ENCODE measurements around the gene CYP26A1. TPM values are rescaled to one million over a fixed set of nuclear protein-coding genes. Genes with fewer than 3 reads are reported as not detected.

The CYP26A1 gene
- total RNA-seq, 1 experiment from 2014 or later: 1.5 TPM

DNA sequence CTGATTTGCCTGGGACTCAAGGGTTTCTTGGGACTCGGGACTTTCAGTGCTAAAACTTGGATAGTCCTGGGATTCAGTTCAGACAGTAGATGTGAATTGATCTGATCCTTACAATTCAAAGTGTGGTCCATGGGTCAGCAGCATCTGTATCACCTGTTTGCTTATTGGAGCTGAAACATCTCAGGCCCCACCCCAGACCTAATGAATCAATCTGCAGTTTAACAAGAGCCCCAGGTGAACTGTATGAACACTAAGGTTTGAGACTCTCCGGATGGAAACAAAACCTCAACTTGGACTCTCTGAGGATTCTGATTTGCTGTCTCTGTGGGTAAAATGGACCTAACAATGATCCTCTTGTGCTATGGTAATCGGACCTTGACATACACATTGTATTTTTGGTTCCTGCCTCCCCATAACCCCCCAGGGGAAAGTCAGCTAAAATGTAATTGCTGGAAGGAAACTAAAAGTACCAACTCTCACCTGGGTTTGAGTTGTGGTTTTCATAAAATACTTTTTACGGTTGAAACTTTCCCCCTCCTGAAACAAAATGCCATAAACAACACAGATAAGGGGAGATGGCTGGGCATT lies 11.7 kb downstream of the CYP26A1 start:
- POLR2A ChIA-PET: no interaction called here
- no peak for ATAC-seq
- intact Hi-C loops (cut with micrococcal nuclease; ENCODE audit: unreplicated experiment): no loop called here

DNA sequence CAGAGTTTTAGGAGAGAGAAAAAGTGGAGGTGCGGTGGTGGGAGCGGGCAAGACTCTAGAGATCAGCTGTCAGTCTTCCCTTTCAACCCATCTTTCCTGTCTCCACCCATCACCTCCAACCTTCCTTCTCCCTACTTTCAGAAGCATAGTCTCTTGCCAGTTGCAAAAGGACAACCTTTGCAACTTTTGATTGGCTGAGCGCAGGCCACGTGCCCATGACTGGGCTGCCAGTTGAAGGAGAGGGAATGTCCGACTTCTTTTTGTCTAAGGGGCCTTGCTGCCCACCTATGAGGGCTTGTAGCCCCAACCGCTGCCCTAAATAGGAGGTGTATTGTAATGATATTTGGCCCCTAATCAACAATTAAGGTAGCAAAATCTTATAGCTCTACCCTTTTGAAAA lies 12.6 kb downstream of the CYP26A1 start:
- in situ Hi-C loops (cut with HindIII; ENCODE audit: low pct_unique_long_range_greater_than_20kb, low sequenced_read_pairs): no loop called here
- H3K4me3 ChIP-seq (ENCODE audit: low read depth in 2 of 2, low read length in 2 of 2): no peak overlapping the region
- no peaks in the 10 kb centered on the region for H3K4me1 ChIP-seq (ENCODE audit: control insufficient read depth, insufficient read depth, low read length)
- H3K9me3 ChIP-seq (ENCODE audit: control insufficient read depth, insufficient read depth, low read depth, low read length): no peaks in the 10 kb centered on the region
- TF ChIP-seq POLR2AphosphoS5 (IDR thresholded peaks at IDR 0.05; ENCODE audit: low read depth, low read length): no peak
- no peak for TF ChIP-seq TCF7L2 (IDR thresholded peaks at IDR 0.05; ENCODE audit: low read depth, low read length)
- TF ChIP-seq, protein P1, sequence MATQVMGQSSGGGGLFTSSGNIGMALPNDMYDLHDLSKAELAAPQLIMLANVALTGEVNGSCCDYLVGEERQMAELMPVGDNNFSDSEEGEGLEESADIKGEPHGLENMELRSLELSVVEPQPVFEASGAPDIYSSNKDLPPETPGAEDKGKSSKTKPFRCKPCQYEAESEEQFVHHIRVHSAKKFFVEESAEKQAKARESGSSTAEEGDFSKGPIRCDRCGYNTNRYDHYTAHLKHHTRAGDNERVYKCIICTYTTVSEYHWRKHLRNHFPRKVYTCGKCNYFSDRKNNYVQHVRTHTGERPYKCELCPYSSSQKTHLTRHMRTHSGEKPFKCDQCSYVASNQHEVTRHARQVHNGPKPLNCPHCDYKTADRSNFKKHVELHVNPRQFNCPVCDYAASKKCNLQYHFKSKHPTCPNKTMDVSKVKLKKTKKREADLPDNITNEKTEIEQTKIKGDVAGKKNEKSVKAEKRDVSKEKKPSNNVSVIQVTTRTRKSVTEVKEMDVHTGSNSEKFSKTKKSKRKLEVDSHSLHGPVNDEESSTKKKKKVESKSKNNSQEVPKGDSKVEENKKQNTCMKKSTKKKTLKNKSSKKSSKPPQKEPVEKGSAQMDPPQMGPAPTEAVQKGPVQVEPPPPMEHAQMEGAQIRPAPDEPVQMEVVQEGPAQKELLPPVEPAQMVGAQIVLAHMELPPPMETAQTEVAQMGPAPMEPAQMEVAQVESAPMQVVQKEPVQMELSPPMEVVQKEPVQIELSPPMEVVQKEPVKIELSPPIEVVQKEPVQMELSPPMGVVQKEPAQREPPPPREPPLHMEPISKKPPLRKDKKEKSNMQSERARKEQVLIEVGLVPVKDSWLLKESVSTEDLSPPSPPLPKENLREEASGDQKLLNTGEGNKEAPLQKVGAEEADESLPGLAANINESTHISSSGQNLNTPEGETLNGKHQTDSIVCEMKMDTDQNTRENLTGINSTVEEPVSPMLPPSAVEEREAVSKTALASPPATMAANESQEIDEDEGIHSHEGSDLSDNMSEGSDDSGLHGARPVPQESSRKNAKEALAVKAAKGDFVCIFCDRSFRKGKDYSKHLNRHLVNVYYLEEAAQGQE (IDR thresholded peaks at IDR 0.05; ENCODE audit: insufficient read depth in 1 of 2, low read depth in 2 of 2, low read length in 1 of 2): no peak
- TF ChIP-seq, protein P2, sequence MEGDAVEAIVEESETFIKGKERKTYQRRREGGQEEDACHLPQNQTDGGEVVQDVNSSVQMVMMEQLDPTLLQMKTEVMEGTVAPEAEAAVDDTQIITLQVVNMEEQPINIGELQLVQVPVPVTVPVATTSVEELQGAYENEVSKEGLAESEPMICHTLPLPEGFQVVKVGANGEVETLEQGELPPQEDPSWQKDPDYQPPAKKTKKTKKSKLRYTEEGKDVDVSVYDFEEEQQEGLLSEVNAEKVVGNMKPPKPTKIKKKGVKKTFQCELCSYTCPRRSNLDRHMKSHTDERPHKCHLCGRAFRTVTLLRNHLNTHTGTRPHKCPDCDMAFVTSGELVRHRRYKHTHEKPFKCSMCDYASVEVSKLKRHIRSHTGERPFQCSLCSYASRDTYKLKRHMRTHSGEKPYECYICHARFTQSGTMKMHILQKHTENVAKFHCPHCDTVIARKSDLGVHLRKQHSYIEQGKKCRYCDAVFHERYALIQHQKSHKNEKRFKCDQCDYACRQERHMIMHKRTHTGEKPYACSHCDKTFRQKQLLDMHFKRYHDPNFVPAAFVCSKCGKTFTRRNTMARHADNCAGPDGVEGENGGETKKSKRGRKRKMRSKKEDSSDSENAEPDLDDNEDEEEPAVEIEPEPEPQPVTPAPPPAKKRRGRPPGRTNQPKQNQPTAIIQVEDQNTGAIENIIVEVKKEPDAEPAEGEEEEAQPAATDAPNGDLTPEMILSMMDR (IDR thresholded peaks at IDR 0.05): no peak
- TF ChIP-seq SIN3A (IDR thresholded peaks at IDR 0.05; ENCODE audit: borderline replicate concordance, insufficient read depth, low read depth, low read length): no peak
- H3K27me3 ChIP-seq (ENCODE audit: control insufficient read depth, insufficient read depth, low read length): no peaks in the 10 kb centered on the region
- H3K27ac ChIP-seq (ENCODE audit: low read length): no peak overlapping the region
- ATAC-seq (no peak), DNase-seq (ENCODE audit: low read depth, low spot score) (no peak)
- no peaks in the 10 kb centered on the region for H3K36me3 ChIP-seq (ENCODE audit: control insufficient read depth, insufficient read depth, low read length)
- ChIA-PET CTCF (no interaction called here), POLR2A (no interaction called here)
- intact Hi-C loops (cut with micrococcal nuclease; ENCODE audit: unreplicated experiment): no loop called here
- no TSS peak for BruUV-seq (replicated peaks)

More for the DNA sequence above, 11.7 kb downstream of the CYP26A1 start:
- Histone ChIP-seq H3K9me3 (ENCODE audit: control insufficient read depth, insufficient read depth, low read depth, low read length) (no peaks in the 10 kb centered on the region), H3K27me3 (ENCODE audit: control insufficient read depth, insufficient read depth, low read length) (no peaks in the 10 kb centered on the region), H3K4me1 (ENCODE audit: control insufficient read depth, insufficient read depth, low read length) (no peaks in the 10 kb centered on the region), H3K36me3 (ENCODE audit: control insufficient read depth, insufficient read depth, low read length) (no peaks in the 10 kb centered on the region), H3K4me3 (ENCODE audit: low read depth in 2 of 2, low read length in 2 of 2) (no peak overlapping the region), H3K27ac (ENCODE audit: low read length) (no peak overlapping the region)
- DNase-seq (ENCODE audit: low read depth, low spot score): no peak
- no TSS peak for BruUV-seq (replicated peaks)
- in situ Hi-C loops (cut with HindIII; ENCODE audit: low pct_unique_long_range_greater_than_20kb, low sequenced_read_pairs): no loop called here
- CTCF ChIA-PET: no interaction called here
- TF ChIP-seq POLR2AphosphoS5 (IDR thresholded peaks at IDR 0.05; ENCODE audit: low read depth, low read length): no peak
- TF ChIP-seq, protein P2 (IDR thresholded peaks at IDR 0.05): no peak
- no peak for TF ChIP-seq SIN3A (IDR thresholded peaks at IDR 0.05; ENCODE audit: borderline replicate concordance, insufficient read depth, low read depth, low read length)
- TF ChIP-seq, protein P1 (IDR thresholded peaks at IDR 0.05; ENCODE audit: insufficient read depth in 1 of 2, low read depth in 2 of 2, low read length in 1 of 2): no peak
- TF ChIP-seq TCF7L2 (IDR thresholded peaks at IDR 0.05; ENCODE audit: low read depth, low read length): no peak
